CD1c-positive myeloid dendritic cell (primary cell): Measurements from ENCODE around the gene GSAP.

Experiments
- DNase-seq: peaks from one replicate; pipeline ENCODE4 v3.0.0-alpha.2; 2016; ENCODE audit errors: extremely low spot score

GSAP gene

GRCh38 chr7:77409005-77409738, 7.0 kb downstream of the GSAP start:
- no peak for DNase-seq

GRCh38 chr7:77407906-77408305, 8.2 kb downstream of the GSAP start:
- DNase-seq, result peak; percentile 49

GRCh38 chr7:77406421-77406820, 9.7 kb downstream of the GSAP start:
- no peak for DNase-seq

GRCh38 chr7:77404641-77405040, 11.5 kb downstream of the GSAP start:
- peak; percentile 80 for DNase-seq

GRCh38 chr7:77403957-77404356, 12.2 kb downstream of the GSAP start:
- no peak for DNase-seq

GRCh38 chr7:77402818-77403217, 13.3 kb downstream of the GSAP start:
- no peak for DNase-seq

GRCh38 chr7:77401002-77401401, 15.1 kb downstream of the GSAP start:
- no peak for DNase-seq

GRCh38 chr7:77399816-77400215, 16.3 kb downstream of the GSAP start:
- peak; percentile 78 for DNase-seq

- no peak for DNase-seq
Measured at GRCh38 chr7:77396894-77397547, 19.1 kb downstream of the GSAP start.

GRCh38 chr7:77395626-77396025, 20.5 kb downstream of the GSAP start:
- no peak for DNase-seq

GRCh38 chr7:77393954-77394353, 22.2 kb downstream of the GSAP start:
- DNase-seq, result no peak

- DNase-seq, result no peak
Measured at GRCh38 chr7:77393261-77393660, 22.9 kb downstream of the GSAP start.

- DNase-seq, result peak; percentile 82
Measured at GRCh38 chr7:77391230-77391629, 24.9 kb downstream of the GSAP start.

GRCh38 chr7:77388055-77388641, 28.0 kb downstream of the GSAP start:
- peak; percentile 26 for DNase-seq

- no peak for DNase-seq
Measured at GRCh38 chr7:77386165-77386822, 29.9 kb downstream of the GSAP start.

- no peak for DNase-seq
Measured at GRCh38 chr7:77383333-77383740, 32.8 kb downstream of the GSAP start.

GRCh38 chr7:77382532-77382931, 33.6 kb downstream of the GSAP start:
- DNase-seq, result no peak

GRCh38 chr7:77378584-77378983, 37.6 kb downstream of the GSAP start:
- no peak for DNase-seq

GRCh38 chr7:77370606-77371005, 45.5 kb downstream of the GSAP start:
- no peak for DNase-seq

- peak; percentile 33 for DNase-seq
Measured at GRCh38 chr7:77368974-77369373, 47.2 kb downstream of the GSAP start.

GRCh38 chr7:77367976-77368375, 48.2 kb downstream of the GSAP start:
- no peak for DNase-seq

- DNase-seq, result no peak
Measured at GRCh38 chr7:77362905-77363304, 53.2 kb downstream of the GSAP start.

GRCh38 chr7:77360969-77361368, 55.2 kb downstream of the GSAP start:
- no peak for DNase-seq
